ENCODE results near the gene APBB3.
A peak's percentile ranks its signal among the peaks of the same experiment; 100 is the strongest.

Gene APBB3

GRCh38 chr5:140558542-140558941, 5.9 kb downstream of the APBB3 start:
- no peak for DNase-seq
- Histone ChIP-seq H3K9me3 (no peaks in the 10 kb centered on the region), H3K4me3 (ENCODE audit: low read depth, low read length) (no peak overlapping the region), H3K4me1 (peaks cover 13% of the 10 kb centered on the region; the same call in 1 of the 2 replicates), H3K27me3 (no peaks in the 10 kb centered on the region), H3K36me3 (no peaks in the 10 kb centered on the region; the same call in 1 of the 2 replicates)
- TF ChIP-seq CTCF (IDR thresholded peaks at IDR 0.05; ENCODE audit: low read depth, low read length), result no peak

- Histone ChIP-seq H3K27me3 (no peaks in the 10 kb centered on the region), H3K36me3 (no peaks in the 10 kb centered on the region; the same call in 1 of the 2 replicates), H3K4me1 (peaks cover 11% of the 10 kb centered on the region; the same call in 1 of the 2 replicates), H3K4me3 (ENCODE audit: low read depth, low read length) (peak overlapping the region; percentile 84), H3K9me3 (no peaks in the 10 kb centered on the region)
- no peak for TF ChIP-seq CTCF (IDR thresholded peaks at IDR 0.05; ENCODE audit: low read depth, low read length)
- no peak for DNase-seq
Measured at GRCh38 chr5:140557965-140558364, 6.4 kb downstream of the APBB3 start.

GRCh38 chr5:140557136-140557805, 7.1 kb downstream of the APBB3 start, which contains the start of gene SRA1:
SRA1 (minus strand) TSS chr5:140557473; CDS start chr5:140557452, 21 bp downstream.
- peak within 1 kb of the TSS; percentile 84 for H3K4me3 ChIP-seq (ENCODE audit: low read depth, low read length)
- DNase-seq, result peak; percentile 97

GRCh38 chr5:140556438-140556837, 8.0 kb downstream of the APBB3 start:
- Histone ChIP-seq H3K36me3 (peaks cover 8% of the 10 kb centered on the region), H3K4me1 (peaks cover 11% of the 10 kb centered on the region; the same call in 1 of the 2 replicates), H3K9me3 (no peaks in the 10 kb centered on the region), H3K27me3 (no peaks in the 10 kb centered on the region), H3K4me3 (ENCODE audit: low read depth, low read length) (peak overlapping the region; percentile 84)
- DNase-seq, result no peak
- TF ChIP-seq CTCF (IDR thresholded peaks at IDR 0.05; ENCODE audit: low read depth, low read length), result no peak

More at GRCh38 chr5:140557136-140557805, 7.1 kb downstream of the APBB3 start, which contains the start of gene SRA1:
- H3K4me1 ChIP-seq, result peaks cover 11% of the 10 kb centered on the region; the same call in 1 of the 2 replicates
- TF ChIP-seq CTCF (IDR thresholded peaks at IDR 0.05; ENCODE audit: low read depth, low read length), result no peak; the same call in 1 of the 2 replicates
- H3K9me3 ChIP-seq, result no peaks in the 10 kb centered on the region
- no peaks in the 10 kb centered on the region for H3K27me3 ChIP-seq
- no peaks in the 10 kb centered on the region; the same call in 1 of the 2 replicates for H3K36me3 ChIP-seq

GRCh38 chr5:140555747-140556312, 8.6 kb downstream of the APBB3 start:
- Histone ChIP-seq H3K4me1 (peaks cover 11% of the 10 kb centered on the region; the same call in 1 of the 2 replicates), H3K9me3 (no peaks in the 10 kb centered on the region), H3K4me3 (ENCODE audit: low read depth, low read length) (peak overlapping the region; percentile 84), H3K27me3 (no peaks in the 10 kb centered on the region), H3K36me3 (peaks cover 14% of the 10 kb centered on the region)
- no peak for TF ChIP-seq CTCF (IDR thresholded peaks at IDR 0.05; ENCODE audit: low read depth, low read length)
- DNase-seq, result no peak

GRCh38 chr5:140554454-140554853, 9.9 kb downstream of the APBB3 start:
- no peaks in the 10 kb centered on the region for H3K27me3 ChIP-seq
- H3K4me1 ChIP-seq, result peaks cover 11% of the 10 kb centered on the region; the same call in 1 of the 2 replicates
- no peaks in the 10 kb centered on the region for H3K9me3 ChIP-seq
- peaks cover 28% of the 10 kb centered on the region for H3K36me3 ChIP-seq
- no peak overlapping the region for H3K4me3 ChIP-seq (ENCODE audit: low read depth, low read length)
- no peak for TF ChIP-seq CTCF (IDR thresholded peaks at IDR 0.05; ENCODE audit: low read depth, low read length)
- no peak for DNase-seq
